GM19468 (cell line): ENCODE data around the gene UBR4.
"Not testable (repeated sequence)": the region's sequence is repeated elsewhere in the genome, so short reads cannot be mapped to it uniquely, and the experiment has no call there.

ENCODE experiments used
- ATAC-seq: cut with Tn5 transposase; IDR thresholded peaks from one replicate; pipeline ENCODE4 v1.9.1; 2021; ENCODE audit warnings: mild to moderate bottlenecking, moderate library complexity, moderate number of reproducible peaks; ENCODE audit not compliant: unreplicated experiment; ENCODE audit errors: extremely low read depth

The UBR4 gene

DNA sequence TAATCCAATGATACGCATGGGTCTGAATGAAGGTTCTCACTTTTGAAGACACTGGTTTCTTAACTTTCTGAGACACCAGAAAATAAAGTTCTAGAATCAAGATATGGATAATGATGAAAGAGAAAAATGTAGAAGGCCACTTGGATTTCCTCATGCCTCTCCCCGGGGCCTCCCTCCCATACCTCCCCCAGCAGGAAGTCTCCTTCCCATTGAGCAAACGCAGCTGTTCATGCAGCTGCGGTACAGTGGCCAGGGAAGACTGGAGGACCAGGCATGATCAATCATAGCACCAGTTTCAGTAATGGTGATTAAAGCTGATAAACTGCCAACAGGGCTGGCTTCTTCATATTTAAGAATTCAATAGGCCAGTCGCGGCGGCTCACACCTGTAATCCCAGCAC lies 10.9 kb upstream of the UBR4 start:
- no peak for ATAC-seq

DNA sequence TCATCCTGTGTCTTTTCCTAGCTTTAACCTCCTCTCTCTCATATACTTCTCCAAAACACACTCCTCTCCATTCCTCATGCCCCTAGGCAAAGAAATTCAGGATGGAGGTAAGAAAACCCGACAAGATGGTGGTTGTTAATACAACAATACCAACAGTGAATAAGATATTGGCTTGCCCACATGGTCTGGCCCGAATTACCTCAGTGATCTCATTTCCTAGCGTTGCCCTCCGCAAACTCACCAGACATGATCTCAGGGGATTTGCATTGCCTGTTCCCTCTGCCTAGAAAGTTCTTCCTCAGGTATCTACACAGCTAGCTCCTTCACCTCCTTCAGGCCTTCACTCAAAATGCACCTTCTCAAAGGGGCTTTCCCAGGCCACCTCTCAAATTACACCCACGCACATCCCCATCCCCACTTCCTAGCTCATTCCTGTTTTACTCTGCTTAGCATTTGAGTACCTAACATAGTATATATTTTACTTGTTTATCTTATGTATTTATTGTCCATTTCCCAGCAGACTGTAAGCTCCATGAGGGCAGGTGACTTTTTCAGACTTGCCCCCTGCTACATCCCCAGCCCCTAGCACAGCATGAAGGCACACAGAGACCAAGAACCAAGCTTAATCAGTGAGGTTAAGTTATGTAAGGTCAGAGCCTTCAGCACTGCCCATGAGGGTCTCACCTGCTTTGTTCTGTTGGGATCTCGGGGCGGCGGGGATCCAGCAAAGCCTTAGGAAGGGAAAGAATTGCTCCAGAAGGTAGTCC lies 10.2 kb upstream of the UBR4 start:
- no peak for ATAC-seq

DNA sequence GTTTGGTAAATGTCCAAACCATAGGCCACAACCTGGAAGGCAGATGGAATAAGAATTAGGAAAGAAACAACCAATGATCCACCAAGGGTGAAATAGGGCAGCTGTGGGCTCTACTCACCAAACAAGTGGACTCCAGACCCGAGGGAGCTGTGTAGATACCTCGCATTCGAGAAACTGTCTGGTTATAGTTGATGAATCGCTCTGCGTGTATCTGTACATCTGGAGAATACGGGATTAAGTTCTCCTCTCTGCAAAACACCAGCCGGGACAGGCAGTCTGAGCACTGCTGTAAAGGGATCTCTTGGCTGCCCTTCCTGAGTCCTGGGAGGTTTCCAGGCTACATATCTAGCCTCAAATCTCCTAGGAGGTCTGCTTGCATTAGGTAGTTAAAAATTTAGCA lies 9.4 kb upstream of the UBR4 start:
- no peak for ATAC-seq

DNA sequence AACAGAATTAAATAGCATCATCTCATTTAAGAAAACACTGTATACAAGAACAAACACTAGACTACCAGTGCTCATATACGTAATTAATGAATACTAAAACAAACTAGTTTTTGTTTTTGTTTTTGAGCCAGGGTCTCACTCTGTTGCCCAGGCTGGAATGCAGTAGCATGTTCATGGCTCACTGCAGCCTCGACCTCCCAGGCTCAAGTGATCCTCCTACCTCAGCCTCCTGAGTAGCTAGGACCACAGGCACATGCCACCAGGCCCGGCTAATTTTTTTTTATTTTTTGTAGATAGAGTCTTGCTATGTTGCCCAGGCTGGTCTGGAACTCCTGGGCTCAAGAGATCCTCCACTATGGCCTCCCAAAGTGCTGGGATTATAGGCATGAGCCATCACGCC lies 6.5 kb upstream of the UBR4 start:
- ATAC-seq = not testable (repeated sequence)

DNA sequence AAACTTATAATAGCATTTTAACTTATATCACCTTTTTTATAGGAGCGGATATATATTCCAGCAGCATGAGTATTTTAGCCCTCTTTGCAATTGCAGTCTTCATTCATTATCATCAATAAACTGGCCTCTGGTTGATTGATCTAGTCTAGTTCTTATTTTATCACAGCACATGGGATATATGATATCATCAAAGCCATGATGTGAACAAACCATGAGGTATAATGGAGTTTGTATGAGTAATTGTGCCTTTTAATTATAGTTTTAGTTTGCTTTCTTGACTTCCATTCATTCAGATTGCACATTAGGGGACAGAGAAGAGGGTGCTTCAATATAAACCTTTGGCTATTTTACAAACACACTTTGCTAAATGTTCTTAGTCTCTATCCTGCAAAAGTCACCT lies 3.5 kb upstream of the UBR4 start:
- ATAC-seq = no peak

DNA sequence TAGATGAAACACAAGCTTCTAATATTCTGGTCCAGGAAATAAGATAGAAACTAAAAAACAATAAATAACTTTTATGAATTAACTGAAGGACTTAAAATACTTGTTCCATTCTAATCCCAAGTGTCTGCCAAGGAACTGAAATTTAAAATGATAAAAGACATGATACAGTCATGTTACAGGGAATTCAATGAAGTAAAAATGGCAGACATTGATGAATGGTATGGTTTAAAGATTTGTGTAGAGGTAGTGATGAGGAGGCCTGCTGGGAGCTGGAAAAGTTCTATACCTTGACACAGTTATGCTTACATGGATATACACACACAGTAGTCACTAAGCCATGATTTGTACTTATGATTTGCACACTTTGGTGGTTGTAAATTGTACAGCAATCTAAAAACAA lies 2.1 kb upstream of the UBR4 start:
- ATAC-seq = no peak

DNA sequence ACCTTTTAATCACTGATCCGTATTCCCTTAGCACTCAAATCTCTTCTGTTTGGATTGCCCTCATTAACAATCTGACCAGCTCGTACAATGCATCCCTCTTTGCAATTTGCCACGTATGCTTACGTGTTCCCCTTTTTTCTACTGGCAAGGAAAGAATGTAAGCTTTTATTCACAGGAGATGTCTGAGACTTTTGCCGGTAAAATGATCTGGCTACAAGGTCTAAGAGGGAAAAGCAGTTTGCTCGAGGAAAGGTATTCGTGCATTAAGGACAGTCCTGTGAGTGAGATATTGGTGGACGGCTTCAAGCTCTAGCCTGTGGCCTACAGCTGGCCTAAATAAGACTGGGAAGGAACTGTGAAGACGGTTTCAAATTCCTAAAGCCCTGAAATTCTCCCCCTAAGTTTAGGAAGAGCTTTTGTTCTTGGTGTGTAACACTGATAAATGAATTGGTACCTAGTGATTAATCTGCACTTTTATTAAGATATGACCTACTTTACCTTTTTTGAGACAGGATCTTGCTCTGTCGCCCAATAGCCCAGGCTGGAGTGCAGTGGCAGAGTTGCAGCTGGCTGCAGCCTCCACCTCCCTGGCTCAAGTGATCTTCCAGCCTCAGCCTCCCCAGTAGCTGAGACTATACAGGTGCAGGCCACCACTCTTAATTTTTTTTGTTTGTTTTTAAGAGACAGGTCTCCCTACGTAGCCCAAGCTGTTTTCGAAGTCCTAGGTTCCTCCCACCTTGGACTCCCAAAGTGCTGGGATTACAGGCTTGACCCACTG lies 895 bp upstream of the UBR4 start:
- ATAC-seq = no peak

DNA sequence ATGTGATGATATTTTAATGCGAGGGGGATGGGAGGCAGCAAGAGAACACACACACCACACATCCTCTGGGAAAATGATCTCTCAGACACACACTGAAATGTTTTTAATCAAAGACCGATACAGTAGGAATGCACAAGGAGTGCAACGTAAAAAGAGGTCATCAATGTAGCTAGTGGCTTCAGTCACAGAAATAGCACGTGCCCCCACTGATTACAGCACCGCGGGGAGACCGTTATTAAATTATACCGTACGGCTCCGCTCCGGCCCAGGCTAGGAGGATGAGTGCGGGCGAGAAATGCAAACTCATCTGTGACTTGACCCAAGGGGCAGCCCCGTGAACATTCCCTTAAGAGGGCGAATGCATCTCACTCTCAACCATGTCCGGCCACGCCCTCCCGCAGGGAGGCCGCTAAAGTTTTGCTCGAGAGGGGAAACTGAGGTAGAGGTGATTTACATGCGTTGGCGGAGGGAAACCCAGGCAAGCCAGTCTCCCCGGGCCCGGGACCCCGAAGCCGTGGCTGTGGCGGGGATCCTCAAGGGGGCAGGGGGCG lies 552 bp downstream of the UBR4 start:
- peak; percentile 16 for ATAC-seq

DNA sequence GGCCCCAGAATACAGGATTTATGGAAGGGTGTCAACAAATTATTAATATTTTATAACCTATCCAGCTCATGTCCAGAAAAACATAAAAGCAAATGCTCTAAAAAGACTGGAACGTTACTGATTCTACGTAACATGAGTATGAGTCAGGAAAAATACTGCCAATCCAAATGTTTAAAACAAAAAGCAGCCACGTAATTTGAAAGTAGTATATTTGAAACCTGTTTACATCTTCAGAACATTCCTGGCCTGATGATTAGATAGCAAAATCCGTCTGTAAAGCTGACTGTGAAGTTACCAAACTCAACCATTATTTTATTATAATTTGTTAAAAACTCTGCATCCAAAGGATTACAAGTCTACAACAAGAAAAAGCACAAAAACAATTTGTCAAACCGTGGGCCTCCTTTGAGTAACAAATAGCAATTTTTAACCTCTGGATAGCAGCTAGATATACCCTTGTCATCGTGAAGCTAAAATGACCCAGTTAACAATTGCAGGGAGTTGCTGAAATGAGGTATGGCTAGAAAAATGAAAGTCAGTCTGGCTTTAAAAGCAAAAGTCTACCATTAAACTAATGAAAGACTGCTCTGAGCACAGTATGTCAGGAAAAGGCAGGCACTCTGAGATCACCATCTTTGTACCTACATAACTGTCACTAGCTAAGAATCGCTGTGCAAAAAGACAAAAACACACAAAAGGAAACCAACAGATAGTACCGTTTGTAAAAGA lies 1.2 kb downstream of the UBR4 start:
- no peak for ATAC-seq

DNA sequence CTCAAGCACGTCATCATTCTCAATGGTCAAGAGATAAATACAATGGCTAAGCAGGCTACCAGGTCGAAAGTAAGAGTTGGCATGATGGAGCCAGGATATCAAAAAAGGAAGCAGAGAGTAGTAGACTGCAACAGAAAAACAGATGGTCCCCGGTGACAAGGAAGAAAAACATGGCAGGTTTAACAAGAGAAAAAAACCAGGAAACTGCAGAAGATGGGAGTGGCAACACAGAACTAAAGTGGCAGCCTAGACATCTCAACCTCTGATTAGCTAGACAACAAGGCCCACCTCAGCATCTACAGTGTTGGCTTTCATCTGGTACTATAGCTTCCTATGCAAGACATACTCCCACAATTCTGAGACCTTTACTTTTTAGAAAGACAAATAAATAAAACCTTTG lies 3.1 kb downstream of the UBR4 start:
- ATAC-seq = no peak

DNA sequence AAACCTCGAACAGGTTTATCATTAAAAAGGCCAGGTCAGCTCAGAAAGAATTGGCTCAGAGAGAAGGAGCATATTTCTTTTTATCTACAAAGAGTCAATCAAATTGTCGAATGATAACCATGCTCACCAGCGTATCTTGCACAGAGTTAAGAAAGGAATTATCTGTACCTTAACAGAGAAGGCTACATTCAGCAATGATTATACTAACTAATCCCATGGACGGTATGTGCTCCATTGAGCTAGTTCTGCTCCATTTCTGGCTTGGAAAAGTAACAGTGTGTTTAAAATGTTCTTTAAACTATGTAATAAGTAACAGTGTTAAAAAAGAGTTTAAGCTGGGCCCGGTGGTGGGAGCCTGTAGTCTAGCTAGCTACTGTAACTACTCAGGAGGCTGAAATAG lies 4.2 kb downstream of the UBR4 start:
- no peak for ATAC-seq

DNA sequence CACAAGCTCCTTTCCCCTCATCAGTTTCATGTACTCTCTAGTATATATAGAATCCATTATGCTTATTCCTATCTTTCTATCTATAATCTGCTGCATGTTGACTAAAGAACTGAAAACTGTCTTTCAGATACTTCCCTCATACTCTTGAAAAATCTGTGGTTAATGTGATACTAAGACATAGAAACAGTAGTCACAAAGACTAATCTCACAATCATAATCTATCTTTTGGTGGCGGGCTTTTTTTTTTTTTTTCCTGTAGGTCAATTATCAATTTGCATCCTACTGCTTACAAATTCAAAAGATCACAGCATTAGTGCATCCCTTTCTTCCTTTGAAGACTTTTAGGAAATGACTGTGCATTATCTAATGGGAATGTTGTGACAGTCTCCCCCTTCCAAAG lies 4.7 kb downstream of the UBR4 start:
- no peak for ATAC-seq

DNA sequence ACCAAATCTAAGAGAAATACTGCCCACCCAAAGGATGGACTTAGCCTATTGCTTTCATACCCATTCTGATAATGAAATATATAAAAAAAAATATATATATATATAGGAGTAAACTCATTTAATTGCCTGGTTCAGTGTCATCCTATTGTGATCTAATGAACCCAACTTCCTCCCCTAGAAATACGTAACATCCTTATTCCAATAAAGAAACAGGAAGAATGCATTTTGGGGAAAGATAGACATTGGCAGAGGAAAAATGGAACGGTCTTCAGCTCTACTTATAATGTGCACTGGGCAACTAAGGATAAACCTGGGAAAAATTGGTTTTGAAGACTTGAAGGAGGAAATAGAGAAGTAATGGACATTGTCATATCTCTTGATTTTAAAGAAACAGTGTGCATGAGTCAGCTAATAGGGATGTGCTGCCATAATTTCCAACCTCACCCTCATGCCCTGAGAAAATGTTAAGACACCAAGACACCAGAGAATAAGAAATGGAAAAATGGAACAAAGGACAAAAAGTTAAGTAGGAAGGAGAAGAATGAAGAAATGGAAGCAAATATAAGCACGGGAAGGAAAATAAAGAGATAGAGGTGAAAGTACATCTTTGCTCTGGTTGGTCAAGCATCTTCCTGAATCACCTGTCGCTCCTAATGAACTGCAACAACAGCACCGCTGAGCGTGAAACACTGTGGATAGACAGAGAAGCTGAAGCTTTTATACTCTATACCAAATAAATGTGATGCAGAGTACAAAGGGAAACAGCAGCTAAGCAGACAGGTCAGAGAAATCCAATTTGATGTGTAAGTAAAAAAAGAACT lies 5.4 kb downstream of the UBR4 start:
- ATAC-seq = no peak

DNA sequence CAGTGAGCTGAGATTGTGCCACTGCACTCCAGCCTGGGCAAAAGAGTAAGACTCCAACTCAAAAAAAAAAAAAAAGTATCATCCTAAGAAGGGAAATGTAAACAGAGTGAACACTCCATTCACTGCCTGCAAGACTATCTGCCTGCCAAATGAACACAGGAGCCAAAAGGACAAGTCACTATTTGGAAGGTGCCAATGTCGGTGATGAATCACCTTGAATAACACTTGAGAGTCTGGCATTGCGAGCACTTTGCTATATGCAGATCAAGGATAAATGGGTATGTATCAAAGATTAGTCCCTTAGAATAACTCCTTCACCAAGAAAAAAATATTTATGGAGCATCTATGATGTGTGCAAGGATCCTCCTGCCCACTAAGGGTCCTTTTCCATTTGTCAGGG lies 6.6 kb downstream of the UBR4 start:
- no peak for ATAC-seq

DNA sequence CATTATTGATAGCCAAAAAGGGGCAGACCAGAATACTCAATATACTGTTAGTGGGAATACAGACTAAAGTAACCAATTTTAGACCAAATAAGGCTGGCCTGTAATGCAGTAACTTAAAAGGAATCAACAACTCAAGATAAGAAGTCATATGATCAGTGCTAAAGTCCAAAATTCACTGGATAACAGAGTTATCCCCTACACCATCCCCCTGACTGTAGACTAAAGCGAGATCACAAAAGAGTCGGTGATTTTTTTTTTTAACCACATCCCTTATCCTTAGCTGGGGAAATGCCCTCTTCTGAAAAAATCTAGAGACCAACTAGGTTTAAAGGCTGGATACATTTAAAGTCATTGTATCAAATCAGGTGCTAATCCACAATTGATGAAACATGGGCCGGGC lies 7.7 kb downstream of the UBR4 start:
- no peak for ATAC-seq

DNA sequence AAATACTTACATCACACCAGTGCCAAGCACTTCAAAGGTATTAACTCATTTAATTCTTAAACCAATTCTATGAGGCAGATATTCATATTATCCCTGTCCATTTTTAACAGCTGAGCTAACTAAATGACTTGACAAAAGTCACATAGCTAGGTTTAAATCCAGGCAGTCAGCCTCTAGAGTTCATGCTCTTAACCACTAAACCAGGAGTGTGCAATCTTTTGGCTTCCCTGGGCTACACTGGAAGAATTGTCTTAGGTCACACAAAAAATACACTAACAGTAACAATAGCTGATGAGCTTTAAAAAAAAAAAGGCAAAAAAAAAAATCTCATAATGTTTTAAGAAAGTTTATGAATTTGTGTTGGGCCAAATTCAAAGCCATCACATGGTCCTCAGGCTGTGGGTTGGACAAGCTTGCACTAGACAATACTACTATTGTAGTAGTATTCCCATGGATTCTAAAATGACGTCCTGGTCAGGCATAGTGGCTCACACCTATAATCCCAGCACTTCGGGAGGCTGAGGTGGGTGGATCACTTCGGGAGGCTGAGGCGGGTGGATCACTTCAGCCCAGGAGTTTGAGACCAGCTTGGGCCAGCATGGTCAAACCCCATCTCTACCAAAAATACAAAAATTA lies 10.0 kb downstream of the UBR4 start:
- no peak for ATAC-seq

DNA sequence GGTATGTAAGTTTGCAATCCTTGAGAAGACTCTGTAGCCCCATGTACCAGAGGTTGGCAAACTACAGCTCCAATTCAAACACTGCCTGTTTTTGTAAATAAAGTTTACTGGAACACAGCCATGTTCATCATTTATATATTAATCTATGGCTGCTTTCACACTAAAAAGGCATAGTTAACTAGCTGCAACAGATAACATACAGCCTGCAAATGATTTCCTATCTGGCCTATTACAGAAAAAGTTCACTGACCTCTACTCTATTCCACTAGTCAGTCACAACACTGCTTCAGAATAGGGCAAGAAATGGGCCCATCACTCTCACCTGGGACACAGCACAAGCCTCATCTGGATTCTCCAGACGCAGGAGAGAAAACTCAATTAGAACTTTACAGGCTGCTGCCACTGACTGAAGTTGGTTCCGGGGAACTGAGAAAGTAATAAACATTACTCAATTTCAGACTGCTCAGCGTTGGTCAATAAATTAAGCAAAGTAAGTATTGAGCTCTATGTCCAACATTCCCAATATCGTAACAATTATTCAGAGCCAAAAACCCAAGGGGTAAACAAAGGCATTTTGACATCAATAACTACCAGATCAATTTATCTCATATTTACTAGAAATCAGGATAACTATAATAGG lies 10.6 kb downstream of the UBR4 start:
- ATAC-seq = no peak

DNA sequence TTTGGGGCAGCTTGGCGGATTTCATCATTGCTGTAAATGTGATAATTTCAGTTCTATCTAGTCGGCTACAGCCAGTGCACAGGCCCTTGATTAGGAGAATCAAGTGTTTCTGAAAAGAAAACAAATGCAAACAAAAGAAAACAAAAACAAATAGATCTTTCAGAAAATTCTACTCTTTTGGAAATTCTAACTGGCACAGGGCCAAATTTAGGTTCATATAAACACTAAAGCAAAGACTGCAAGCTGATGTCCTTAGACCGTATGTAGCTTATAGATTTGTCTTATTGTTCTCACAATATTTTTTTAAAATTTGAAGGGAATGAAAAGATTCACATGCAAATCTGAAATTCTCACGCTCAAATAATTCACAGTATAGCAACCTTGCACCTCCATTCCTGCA lies 11.2 kb downstream of the UBR4 start:
- no peak for ATAC-seq

DNA sequence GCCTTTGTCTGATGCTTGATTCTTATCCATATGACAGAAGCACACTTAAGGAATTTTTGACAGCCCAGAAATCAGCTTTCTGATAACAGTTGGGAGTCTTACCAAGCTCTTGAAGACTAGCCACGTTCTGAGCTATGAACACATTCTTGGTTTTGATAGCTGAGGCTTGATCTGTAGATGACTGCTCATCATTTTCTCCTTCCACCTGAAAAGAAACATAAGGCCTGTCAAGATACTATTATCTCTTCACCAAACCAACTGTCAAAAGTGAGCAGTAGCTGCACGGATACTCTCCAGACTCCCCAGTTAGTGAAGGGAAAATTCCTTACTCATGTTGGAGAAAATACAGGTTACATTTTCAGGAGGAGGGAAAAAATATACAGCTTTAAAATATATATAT lies 12.2 kb downstream of the UBR4 start:
- ATAC-seq = no peak
